GM21786 (cell line): ENCODE data around the gene MEIOB.
"Not testable (repeated sequence)": the region's sequence is repeated elsewhere in the genome, so short reads cannot be mapped to it uniquely, and the experiment has no call there.

Source experiments
- ATAC-seq: cut with Tn5 transposase; IDR thresholded peaks from one replicate; pipeline ENCODE4 v1.9.1; 2021; ENCODE audit not compliant: unreplicated experiment

The MEIOB gene

GRCh38 chr16:1816396-1817275 is 55.3 kb downstream of the MEIOB start:
- no peak for ATAC-seq

GRCh38 chr16:1815461-1815860 is 56.5 kb downstream of the MEIOB start:
- ATAC-seq, result no peak

- no peak for ATAC-seq
Measured at GRCh38 chr16:1812732-1813163, 59.2 kb downstream of the MEIOB start.

- no peak for ATAC-seq
Measured at GRCh38 chr16:1810536-1810935, 61.4 kb downstream of the MEIOB start.

GRCh38 chr16:1810106-1810505 is 61.9 kb downstream of the MEIOB start:
- no peak for ATAC-seq

GRCh38 chr16:1809281-1809801 is 62.6 kb downstream of the MEIOB start:
- no peak for ATAC-seq

- no peak for ATAC-seq
Measured at GRCh38 chr16:1808691-1809090, 63.3 kb downstream of the MEIOB start.

GRCh38 chr16:1807626-1808025 is 64.3 kb downstream of the MEIOB start:
- ATAC-seq, result no peak

- ATAC-seq, result no peak
Measured at GRCh38 chr16:1800701-1801100, 71.3 kb downstream of the MEIOB start.

GRCh38 chr16:1799263-1799662 is 72.7 kb downstream of the MEIOB start:
- not testable (repeated sequence) for ATAC-seq

GRCh38 chr16:1794908-1795666 is 76.9 kb downstream of the MEIOB start:
- ATAC-seq, result no peak

- ATAC-seq, result no peak
Measured at GRCh38 chr16:1794221-1794871, 77.6 kb downstream of the MEIOB start.

- ATAC-seq, result no peak
Measured at GRCh38 chr16:1793578-1794220, 78.3 kb downstream of the MEIOB start, which contains the start of gene IGFALS. IGFALS (minus strand) TSS chr16:1793705; CDS start chr16:1793652, 53 bp downstream.

GRCh38 chr16:1792836-1793577 is 79.0 kb downstream of the MEIOB start:
- no peak for ATAC-seq

GRCh38 chr16:1791943-1792812 is 79.8 kb downstream of the MEIOB start:
- no peak for ATAC-seq

- ATAC-seq, result no peak
Measured at GRCh38 chr16:1791256-1791942, 80.6 kb downstream of the MEIOB start.

GRCh38 chr16:1790611-1791255 is 81.2 kb downstream of the MEIOB start:
- ATAC-seq, result no peak

GRCh38 chr16:1790261-1790610 is 81.7 kb downstream of the MEIOB start:
- no peak for ATAC-seq
